IMR-90 (cell line): ENCODE measurements around the gene FMO4.

Experiments
- CEBPB ChIP-seq: IDR thresholded peaks from 2 replicates; pipeline ENCODE4 v1.6.1; 2012; ENCODE audit warnings: low read depth, low read length, improper control_type of control experiment
- MAZ ChIP-seq: IDR thresholded peaks from 2 replicates; pipeline ENCODE4 v1.6.1; 2012; ENCODE audit warnings: low read depth, mild to moderate bottlenecking, low read length, improper control_type of control experiment, moderate library complexity, borderline replicate concordance
- POLR2A ChIP-seq: IDR thresholded peaks from 2 replicates; pipeline ENCODE4 v1.6.1; 2012; ENCODE audit warnings: mild to moderate bottlenecking, low read depth, low read length
- RAD21 ChIP-seq: IDR thresholded peaks from 2 replicates; pipeline ENCODE4 v1.6.1; 2012; ENCODE audit warnings: low read length, improper control_type of control experiment
- RFX5 ChIP-seq: IDR thresholded peaks from 2 replicates; pipeline ENCODE4 v1.8.0; 2012; ENCODE audit warnings: low read depth, mild to moderate bottlenecking, low read length, moderate library complexity
- USF2 ChIP-seq: fragments of 150-350 bp; IDR thresholded peaks from 2 replicates; pipeline ENCODE4 v1.6.1; 2017; ENCODE audit warnings: mild to moderate bottlenecking, antibody characterized with exemption, low read length, low read depth
- TF ChIP-seq, protein P1 (sequence below): conservative IDR thresholded peaks from 2 replicates; pipeline ENCODE4 v1.5.1; 2012; ENCODE audit warnings: mild to moderate bottlenecking, low read depth, low read length, improper control_type of control experiment

DNA sequence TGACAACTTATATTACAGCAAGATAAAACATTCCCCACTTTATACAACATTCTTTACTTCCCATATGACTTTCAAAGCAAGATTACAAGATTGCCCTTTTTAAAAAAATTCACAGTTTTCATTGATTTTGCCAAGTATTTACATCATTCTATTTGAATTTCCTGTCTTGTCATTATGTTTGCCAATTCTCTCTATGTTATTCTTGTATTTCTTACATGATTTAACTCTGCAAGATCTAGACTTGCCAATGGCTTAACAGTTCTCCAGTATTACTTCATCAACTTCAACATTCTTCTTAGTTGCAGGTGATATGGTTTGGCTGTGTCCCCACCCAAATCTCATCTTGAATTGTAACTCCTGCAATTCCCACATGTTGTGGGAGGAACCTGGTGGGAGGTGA lies 31.6 kb downstream of the FMO4 start:
- TF ChIP-seq, protein P1, sequence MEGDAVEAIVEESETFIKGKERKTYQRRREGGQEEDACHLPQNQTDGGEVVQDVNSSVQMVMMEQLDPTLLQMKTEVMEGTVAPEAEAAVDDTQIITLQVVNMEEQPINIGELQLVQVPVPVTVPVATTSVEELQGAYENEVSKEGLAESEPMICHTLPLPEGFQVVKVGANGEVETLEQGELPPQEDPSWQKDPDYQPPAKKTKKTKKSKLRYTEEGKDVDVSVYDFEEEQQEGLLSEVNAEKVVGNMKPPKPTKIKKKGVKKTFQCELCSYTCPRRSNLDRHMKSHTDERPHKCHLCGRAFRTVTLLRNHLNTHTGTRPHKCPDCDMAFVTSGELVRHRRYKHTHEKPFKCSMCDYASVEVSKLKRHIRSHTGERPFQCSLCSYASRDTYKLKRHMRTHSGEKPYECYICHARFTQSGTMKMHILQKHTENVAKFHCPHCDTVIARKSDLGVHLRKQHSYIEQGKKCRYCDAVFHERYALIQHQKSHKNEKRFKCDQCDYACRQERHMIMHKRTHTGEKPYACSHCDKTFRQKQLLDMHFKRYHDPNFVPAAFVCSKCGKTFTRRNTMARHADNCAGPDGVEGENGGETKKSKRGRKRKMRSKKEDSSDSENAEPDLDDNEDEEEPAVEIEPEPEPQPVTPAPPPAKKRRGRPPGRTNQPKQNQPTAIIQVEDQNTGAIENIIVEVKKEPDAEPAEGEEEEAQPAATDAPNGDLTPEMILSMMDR = no peak
- TF ChIP-seq USF2 = no peak
- TF ChIP-seq MAZ = no peak
- no peak for TF ChIP-seq CEBPB
- no peak for TF ChIP-seq RAD21
- no peak for TF ChIP-seq RFX5
- TF ChIP-seq POLR2A = no peak
